Activated naive CD8-positive, alpha-beta T cell treated with anti-CD3 and anti-CD28 coated beads, Interleukin-2, amount 10 ng/mL, durations not matched to agents 7 days and 5 days (primary cell): Measurements from ENCODE around the gene OSTM1. TPM values are rescaled to one million over a fixed set of nuclear protein-coding genes. Genes with fewer than 3 reads are reported as not detected.
A peak's percentile ranks its signal among the peaks of the same experiment; 100 is the strongest.

Experiments used
- ATAC-seq: fragments of 150-1000 bp; cut with Tn5 transposase; one replicate; pipeline ENCODE4 v1.10.0; 2021; ENCODE audit warnings: low read depth, moderate library complexity
- POLR2A ChIA-PET: fragments of 350-600 bp; sonication (Branson Sonifier 250); formaldehyde crosslinking; loops from one replicate; lab custom pipeline; 2021; ENCODE audit warnings: antibody characterized with exemption; lab: Charles Lee
- DNase-seq: peaks from one replicate; pipeline ENCODE4 v3.0.0; 2021
- H3K27ac Mint-ChIP-seq: one replicate; pipeline ENCODE4 v1.8.0; 2022; ENCODE audit warnings: mild to moderate bottlenecking, mixed read lengths
- H3K27me3 Mint-ChIP-seq: one replicate; pipeline ENCODE4 v1.8.0; 2022; ENCODE audit warnings: mild to moderate bottlenecking, moderate library complexity, mixed read lengths
- H3K36me3 Mint-ChIP-seq: one replicate; pipeline ENCODE4 v1.8.0; 2021; ENCODE audit warnings: mild to moderate bottlenecking, mixed read lengths
- H3K4me1 Mint-ChIP-seq: one replicate; pipeline ENCODE4 v1.8.0; 2021; ENCODE audit warnings: mixed read lengths
- H3K4me3 Mint-ChIP-seq: one replicate; pipeline ENCODE4 v1.8.0; 2022; ENCODE audit warnings: mild to moderate bottlenecking, moderate library complexity, mixed read lengths
- H3K9me3 Mint-ChIP-seq: one replicate; pipeline ENCODE4 v1.8.0; 2021; ENCODE audit warnings: mixed read lengths
- total RNA-seq, 2 experiments: library from RNA; stranded (reverse); gene quantifications; one replicate each; pipeline ENCODE4 v1.2.3, GENCODE V29; 2021

The OSTM1 gene, protein sequence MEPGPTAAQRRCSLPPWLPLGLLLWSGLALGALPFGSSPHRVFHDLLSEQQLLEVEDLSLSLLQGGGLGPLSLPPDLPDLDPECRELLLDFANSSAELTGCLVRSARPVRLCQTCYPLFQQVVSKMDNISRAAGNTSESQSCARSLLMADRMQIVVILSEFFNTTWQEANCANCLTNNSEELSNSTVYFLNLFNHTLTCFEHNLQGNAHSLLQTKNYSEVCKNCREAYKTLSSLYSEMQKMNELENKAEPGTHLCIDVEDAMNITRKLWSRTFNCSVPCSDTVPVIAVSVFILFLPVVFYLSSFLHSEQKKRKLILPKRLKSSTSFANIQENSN
- 10 to 100 TPM; 34.3 to 35.1 TPM for total RNA-seq

DNA sequence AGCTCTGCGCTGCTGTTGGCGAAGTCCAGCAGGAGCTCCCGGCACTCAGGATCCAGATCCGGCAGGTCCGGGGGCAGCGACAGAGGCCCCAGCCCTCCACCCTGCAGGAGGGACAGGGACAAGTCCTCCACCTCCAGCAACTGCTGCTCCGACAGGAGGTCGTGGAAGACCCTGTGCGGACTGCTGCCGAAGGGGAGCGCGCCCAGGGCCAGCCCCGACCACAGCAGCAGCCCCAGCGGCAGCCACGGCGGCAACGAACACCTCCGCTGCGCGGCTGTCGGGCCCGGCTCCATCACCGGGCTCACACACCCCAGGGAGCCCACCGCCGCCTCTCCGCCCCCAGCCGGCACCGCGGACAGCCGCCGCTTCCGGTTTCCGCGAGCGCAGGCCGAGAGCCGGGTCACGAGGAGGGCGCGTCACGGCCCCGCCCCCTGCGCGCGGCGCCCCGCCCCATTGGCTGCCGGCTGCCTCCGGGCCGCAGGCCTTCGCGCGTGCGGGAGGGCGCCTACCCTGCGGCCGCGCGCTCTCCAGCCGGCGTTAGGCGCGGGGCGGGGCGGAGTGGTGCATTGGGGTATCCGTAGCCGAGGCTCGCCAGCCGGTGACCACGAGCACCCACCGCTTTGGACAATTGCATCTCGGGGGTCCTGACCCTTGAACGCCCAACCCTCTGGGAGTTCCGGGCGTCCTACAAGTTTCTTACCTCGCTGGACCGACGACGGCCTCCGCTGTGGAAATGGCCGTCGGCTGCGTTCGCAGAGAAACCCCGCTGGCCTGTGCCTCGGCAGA is at the start of gene OSTM1:
Gene OSTM1, minus strand, starts transcription at position 383 of the 786 bp plus-strand sequence. Its CDS starts 90 bp downstream, at position 293.
- POLR2A ChIA-PET = interaction anchor here (0.7 to 0.9 kb wide), 2 partner anchors 118 to 125 kb away, joined by 3 read pairs; no protein-coding TSS in a partner anchor
- peak; percentile 95 for ATAC-seq
- H3K9me3 Mint-ChIP-seq = no peaks in the 10 kb centered on the region
- peak within 1 kb of the TSS; percentile 79 for H3K27ac Mint-ChIP-seq
- peak within 1 kb of the TSS; percentile 86 for H3K4me3 Mint-ChIP-seq
- DNase-seq = peak; percentile 99
- H3K4me1 Mint-ChIP-seq = peaks cover 20% of the 10 kb centered on the region
- H3K36me3 Mint-ChIP-seq = peaks cover 11% of the 10 kb centered on the region
- peaks cover 15% of the 10 kb centered on the region for H3K27me3 Mint-ChIP-seq

DNA sequence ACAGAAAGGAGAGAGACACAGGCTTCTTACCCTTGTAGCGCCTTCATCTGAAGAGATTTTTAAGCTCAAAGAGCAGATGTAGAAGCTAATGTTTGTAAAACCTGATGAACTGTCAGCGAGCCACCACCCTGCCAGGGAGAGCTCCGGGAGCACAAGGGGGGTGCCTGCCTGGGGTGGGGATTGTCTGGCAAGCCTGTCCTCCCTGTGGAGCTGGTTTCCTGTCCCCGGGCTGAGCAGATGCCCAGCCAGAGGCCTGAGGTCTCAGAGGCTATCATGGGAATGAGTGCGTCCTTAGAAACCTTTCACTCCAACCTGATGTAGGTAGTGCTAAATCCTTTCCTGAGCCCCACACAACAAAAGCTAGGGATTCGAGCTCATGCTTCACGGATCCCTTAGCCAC is 49.4 kb upstream of the OSTM1 start:
- H3K27me3 Mint-ChIP-seq = peaks cover 95% of the 10 kb centered on the region
- H3K9me3 Mint-ChIP-seq = no peaks in the 10 kb centered on the region
- no peak overlapping the region for H3K4me3 Mint-ChIP-seq
- peaks cover 14% of the 10 kb centered on the region for H3K4me1 Mint-ChIP-seq
- no peak for ATAC-seq
- POLR2A ChIA-PET = no interaction called here
- no peak overlapping the region for H3K27ac Mint-ChIP-seq
- no peak for DNase-seq
- H3K36me3 Mint-ChIP-seq = no peaks in the 10 kb centered on the region

DNA sequence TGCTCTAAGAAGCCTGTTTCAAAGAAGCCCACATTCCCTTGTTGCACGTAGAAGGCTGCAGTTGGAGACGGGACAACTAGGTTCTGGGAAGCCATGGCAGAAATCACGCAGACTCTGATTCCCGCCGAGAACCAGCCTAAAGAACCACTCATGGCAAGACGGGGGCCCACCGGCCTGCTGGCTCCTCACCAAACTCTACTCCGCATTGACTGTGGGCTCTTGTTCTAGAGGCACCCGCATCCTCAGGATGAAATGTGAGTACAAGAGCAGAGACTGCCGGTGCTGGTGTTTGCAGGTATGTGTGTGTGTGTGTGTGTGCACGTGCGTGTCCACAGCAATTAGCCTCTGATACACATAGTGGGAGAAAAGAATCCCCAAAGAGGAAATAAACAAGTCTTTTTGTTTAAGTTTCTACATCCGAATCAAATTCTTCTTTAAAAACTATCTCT is 49.0 kb upstream of the OSTM1 start:
- H3K36me3 Mint-ChIP-seq = no peaks in the 10 kb centered on the region
- no peak for ATAC-seq
- H3K4me3 Mint-ChIP-seq = no peak overlapping the region
- no peak for DNase-seq
- no peak overlapping the region for H3K27ac Mint-ChIP-seq
- POLR2A ChIA-PET = no interaction called here
- H3K9me3 Mint-ChIP-seq = no peaks in the 10 kb centered on the region
- peaks cover 18% of the 10 kb centered on the region for H3K4me1 Mint-ChIP-seq
- peaks cover 96% of the 10 kb centered on the region for H3K27me3 Mint-ChIP-seq

DNA sequence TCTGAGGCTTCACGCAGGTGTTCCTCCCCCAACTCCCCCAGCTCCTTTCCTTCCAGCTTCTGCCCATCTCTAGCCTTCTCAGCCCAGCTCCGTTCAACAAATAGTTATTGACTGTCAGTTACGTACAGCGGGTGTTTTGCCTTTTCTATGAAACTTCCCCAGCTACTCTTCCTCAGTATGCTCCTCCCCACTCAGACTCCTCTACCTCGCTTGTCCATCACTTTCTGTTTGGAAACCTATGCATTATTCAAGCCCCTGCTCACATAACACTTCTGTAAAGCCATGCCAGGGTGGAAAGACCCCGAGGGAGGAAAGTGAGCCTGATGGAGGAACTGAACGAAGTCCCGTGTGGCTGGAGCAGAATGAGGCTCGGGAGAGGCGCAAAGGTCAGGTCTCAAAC is 47.1 kb upstream of the OSTM1 start:
- POLR2A ChIA-PET = no interaction called here
- H3K27ac Mint-ChIP-seq = no peak overlapping the region
- no peaks in the 10 kb centered on the region for H3K9me3 Mint-ChIP-seq

DNA sequence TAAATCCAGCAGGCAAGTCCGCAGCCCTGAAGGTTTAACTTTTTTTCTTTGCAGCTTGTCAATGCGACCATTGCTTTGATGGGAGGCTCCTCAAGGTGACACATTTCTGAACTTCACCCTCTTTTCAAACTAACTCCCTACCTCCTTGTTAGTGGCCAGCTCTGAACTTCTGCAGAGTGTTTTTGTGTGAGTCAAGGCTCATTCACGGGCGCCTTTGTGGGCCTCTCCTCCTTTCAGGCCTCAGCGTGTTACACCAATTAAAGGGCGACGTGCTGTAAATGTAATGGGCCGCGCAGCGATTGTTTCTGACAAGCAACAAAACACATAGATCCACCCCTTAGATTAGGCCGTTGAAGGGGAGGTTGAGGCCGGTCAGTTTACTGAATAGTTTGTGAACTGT is 45.8 kb upstream of the OSTM1 start:
- peaks cover 27% of the 10 kb centered on the region for H3K4me1 Mint-ChIP-seq
- no peak overlapping the region for H3K4me3 Mint-ChIP-seq
- peaks cover 93% of the 10 kb centered on the region for H3K27me3 Mint-ChIP-seq
- no peak overlapping the region for H3K27ac Mint-ChIP-seq
- no peaks in the 10 kb centered on the region for H3K36me3 Mint-ChIP-seq
- DNase-seq (no peak), ATAC-seq (no peak)
- H3K9me3 Mint-ChIP-seq = no peaks in the 10 kb centered on the region
- POLR2A ChIA-PET = no interaction called here

More for the DNA sequence above, 47.1 kb upstream of the OSTM1 start:
- H3K27me3 Mint-ChIP-seq = peaks cover 93% of the 10 kb centered on the region
- H3K36me3 Mint-ChIP-seq = no peaks in the 10 kb centered on the region
- H3K4me3 Mint-ChIP-seq = no peak overlapping the region
- no peak for ATAC-seq
- H3K4me1 Mint-ChIP-seq = peaks cover 22% of the 10 kb centered on the region
- no peak for DNase-seq

DNA sequence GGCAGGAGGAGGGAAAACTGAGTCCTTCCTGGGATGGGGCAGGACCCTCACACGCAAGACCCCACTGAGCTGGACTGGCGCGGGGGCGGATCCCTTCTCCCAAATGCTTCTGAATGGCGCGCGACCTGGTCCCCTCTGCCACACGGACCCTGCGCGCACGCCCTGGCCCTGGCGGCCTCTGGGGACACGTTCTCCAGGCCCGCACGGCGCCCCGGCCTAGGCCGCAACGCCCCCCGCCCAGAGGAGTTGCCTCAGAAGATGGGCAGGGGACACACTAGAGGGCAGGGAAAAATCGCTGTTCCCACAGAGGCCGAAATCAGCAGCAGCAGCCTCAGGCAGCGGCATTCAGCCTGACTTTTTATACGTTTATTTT is 45.2 kb upstream of the OSTM1 start:
- H3K27ac Mint-ChIP-seq = no peak overlapping the region

DNA sequence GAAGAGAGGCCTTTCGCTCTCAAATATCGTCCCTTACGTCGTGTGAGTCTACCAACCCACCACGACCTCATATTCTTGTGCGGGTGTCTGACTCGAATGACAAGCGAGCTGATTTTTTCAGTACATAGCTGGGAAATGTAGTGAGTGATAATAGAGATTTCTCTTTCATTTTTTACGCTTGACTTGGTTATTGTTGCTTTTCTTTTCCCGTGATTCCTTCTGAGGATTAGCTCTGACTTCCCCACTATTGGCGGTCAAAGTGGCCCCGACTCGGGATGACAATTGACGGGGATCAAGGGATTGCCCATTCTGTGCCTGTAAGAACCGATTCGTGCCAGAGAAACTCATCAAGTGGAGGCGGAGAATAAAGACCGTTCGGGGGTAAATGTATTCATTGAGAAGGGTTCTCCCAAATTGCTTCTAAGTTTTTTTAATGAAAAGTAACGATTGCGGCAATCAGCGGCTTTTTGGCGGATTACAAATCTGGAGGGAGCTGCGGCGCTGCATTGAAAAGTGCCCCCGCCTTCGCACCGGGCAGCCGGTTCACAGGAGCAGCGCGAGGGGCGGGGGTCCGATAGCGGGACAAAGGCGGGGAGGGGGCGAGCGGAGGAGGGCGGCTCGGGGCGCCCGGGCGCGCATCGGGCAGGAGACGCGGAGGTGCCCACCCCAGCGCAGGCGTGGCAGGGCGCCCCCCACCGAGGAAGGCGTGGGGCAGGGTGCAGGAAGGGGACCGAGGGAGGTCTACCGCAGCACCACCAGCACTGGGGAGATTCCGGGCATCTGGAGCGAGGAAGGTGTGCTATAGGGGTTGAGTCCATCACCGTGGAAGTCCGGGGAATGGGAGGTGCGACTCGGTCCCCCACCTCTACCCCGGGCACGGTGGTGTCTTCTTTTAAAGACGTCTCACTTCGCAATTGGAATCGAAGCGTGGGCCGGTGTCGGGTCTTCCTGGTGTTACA is 44.5 kb upstream of the OSTM1 start:
- Mint-ChIP-seq H3K36me3 (no peaks in the 10 kb centered on the region), H3K27me3 (peaks cover 93% of the 10 kb centered on the region), H3K9me3 (no peaks in the 10 kb centered on the region), H3K27ac (peak overlapping the region; percentile 16), H3K4me1 (peaks cover 36% of the 10 kb centered on the region), H3K4me3 (peak overlapping the region; percentile 94)
- POLR2A ChIA-PET = interaction anchor here (1.1 kb wide), 1 partner anchor 142 kb away, joined by 4 read pairs; the partner anchor contains the start of gene SNX3
- ATAC-seq = no peak
- peak; percentile 50 for DNase-seq

More for the DNA sequence above, 45.2 kb upstream of the OSTM1 start:
- ATAC-seq (no peak), DNase-seq (no peak)
- peaks cover 32% of the 10 kb centered on the region for H3K4me1 Mint-ChIP-seq
- no peaks in the 10 kb centered on the region for H3K9me3 Mint-ChIP-seq
- POLR2A ChIA-PET = no interaction called here
- H3K4me3 Mint-ChIP-seq = peak overlapping the region; percentile 94
- no peaks in the 10 kb centered on the region for H3K36me3 Mint-ChIP-seq
- peaks cover 93% of the 10 kb centered on the region for H3K27me3 Mint-ChIP-seq

DNA sequence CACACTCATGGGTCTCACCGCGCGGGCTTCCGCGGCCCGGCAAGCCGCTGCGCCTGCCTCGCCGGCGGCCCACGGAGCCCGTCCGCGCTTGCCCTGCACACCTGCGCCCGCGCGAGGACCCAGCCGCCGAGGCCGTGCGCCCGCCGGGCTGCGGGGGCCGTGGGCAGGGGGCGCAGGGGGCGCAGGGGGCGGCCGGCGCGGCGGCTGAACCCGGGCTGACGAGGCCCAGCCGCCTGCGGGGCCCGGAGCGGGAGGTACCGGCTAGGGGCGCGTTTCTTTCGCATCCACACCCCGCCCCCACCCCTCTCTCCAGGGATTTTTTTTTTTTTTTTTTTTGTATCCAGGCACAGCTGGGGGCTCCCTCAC is 43.8 kb upstream of the OSTM1 start:
- peak overlapping the region; percentile 94 for H3K4me3 Mint-ChIP-seq
- peak; percentile 24 for ATAC-seq
- no peaks in the 10 kb centered on the region for H3K36me3 Mint-ChIP-seq
- no peak overlapping the region for H3K27ac Mint-ChIP-seq
- DNase-seq = peak; percentile 47
- H3K9me3 Mint-ChIP-seq = no peaks in the 10 kb centered on the region
- H3K4me1 Mint-ChIP-seq = peaks cover 42% of the 10 kb centered on the region
- H3K27me3 Mint-ChIP-seq = peaks cover 92% of the 10 kb centered on the region
- POLR2A ChIA-PET = interaction anchor here (1.1 kb wide), 1 partner anchor 143 kb away, joined by 4 read pairs; the partner anchor contains the start of gene SNX3

DNA sequence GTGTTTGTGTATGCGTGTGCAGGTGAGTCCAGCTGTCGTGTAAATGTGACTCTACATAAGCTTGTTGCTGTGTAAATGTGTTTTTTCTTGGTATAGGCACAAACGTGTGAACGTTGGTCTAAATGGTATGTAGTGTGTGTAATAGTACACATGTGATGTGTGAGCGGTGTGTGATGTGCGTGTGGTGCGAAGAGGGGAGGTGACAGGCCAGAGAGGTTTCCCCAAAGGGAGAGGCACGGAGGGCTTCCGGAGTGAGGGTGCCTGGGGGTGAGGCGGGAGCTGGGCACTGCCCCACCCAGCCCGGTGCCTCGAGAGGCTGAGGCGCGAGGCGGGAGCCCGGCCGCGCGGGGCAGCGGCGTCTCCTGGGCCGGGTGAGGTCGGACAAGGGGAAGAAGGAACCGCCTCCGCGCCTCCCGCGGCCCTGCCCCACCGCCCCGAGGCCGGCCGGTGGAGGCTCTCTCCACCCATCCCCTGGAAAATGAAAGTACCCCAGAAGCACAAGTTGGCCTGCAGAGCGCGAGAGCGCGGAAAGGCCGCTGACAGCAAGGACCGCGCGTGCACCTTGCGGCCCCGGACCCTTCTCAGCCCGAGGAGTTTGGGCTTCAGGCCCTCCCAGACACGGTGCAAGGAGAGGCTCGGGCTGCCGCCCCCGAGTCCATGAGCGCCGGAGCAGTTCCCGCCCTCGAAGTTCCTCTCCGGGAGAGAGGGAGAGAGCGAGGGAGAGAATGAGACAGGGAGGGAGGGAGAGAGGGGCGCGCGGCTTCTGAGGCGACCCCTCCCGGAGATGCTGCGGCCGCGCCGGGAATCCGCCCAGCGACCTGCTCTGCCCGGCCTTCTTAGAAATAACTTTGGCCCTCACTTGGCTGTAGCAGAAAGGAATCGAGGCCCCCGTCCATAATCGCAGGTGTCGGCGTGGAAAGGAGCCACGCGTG is 43.2 kb upstream of the OSTM1 start:
- POLR2A ChIA-PET = no interaction called here
- peak overlapping the region; percentile 91 for H3K4me3 Mint-ChIP-seq
- peaks cover 92% of the 10 kb centered on the region for H3K27me3 Mint-ChIP-seq
- no peaks in the 10 kb centered on the region for H3K9me3 Mint-ChIP-seq
- peak; percentile 54 for ATAC-seq
- H3K27ac Mint-ChIP-seq = peak overlapping the region; percentile 49
- DNase-seq = peak; percentile 69
- H3K4me1 Mint-ChIP-seq = peaks cover 43% of the 10 kb centered on the region
- H3K36me3 Mint-ChIP-seq = no peaks in the 10 kb centered on the region

DNA sequence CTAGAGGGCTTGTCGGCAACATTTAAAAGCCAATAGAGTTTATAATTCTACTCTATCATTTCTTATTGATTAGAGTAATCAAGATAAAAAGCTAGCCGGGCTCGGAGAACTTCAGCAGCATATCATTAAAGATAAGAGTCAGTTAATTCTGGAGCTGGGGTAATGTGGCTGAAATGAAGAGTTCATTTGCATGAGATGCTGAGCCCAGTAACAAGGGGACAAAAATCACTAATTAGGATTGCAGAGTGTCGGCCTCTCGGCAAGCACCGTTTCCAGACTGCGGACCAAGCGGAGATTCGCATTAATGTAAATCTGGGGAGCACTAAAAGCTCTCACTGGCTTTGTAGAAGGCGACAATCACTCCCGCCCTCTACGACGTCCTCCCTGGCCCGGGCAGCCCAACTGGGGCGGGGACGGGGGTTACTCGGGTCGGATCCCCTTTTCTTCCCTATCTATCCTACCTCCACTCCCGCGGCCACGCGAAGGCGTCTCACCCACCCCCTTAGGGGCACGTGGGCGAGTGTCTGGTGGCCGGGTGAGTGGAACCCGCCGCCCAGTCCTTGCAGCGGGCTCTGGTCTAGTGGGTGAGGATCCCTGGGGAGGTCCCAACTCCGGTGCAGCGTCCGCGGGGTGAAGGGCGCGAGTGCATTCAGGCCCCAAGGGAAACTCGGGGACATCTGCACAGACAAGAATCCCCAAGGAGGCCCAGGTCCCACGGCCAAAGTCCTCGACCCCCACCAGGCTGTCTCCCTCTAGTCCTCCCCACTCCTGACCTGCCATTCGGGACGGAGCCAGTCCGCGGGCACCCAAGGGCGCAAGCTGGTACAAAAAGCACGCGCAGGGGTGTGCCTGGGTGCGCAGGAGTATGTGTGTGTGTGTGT is 42.2 kb upstream of the OSTM1 start:
- H3K4me3 Mint-ChIP-seq = peak overlapping the region; percentile 91
- no peaks in the 10 kb centered on the region for H3K36me3 Mint-ChIP-seq
- peak overlapping the region; percentile 49 for H3K27ac Mint-ChIP-seq
- ATAC-seq = no peak
- peak; percentile 46 for DNase-seq
- H3K27me3 Mint-ChIP-seq = peaks cover 92% of the 10 kb centered on the region
- H3K9me3 Mint-ChIP-seq = no peaks in the 10 kb centered on the region
- H3K4me1 Mint-ChIP-seq = peaks cover 43% of the 10 kb centered on the region
- POLR2A ChIA-PET = no interaction called here

DNA sequence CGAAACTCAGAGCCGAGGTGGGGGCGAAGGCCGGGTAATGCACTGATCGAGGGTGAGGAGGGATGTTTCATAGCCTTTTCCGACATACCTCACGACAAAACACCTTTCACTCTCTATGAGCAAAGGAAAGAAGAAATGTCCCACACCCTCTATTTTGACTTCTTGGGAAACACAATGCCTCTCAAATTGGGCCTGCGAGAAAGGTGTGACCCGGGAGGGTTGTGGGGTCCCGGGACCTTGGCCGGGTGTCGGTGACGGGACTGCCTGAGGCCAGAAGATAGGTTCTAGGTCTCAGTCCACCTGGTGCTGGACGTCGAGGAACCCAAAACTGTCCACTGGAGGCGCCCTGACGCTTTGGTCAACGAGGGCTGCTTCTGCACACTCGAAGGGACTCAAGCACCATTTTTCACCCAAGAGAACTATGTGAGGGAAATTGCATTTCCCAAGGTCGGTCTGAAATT is 41.1 kb upstream of the OSTM1 start:
- ATAC-seq (no peak), DNase-seq (peak; percentile 43)
- POLR2A ChIA-PET = no interaction called here
- Mint-ChIP-seq H3K27ac (no peak overlapping the region), H3K27me3 (peaks cover 91% of the 10 kb centered on the region), H3K4me1 (peaks cover 38% of the 10 kb centered on the region), H3K36me3 (no peaks in the 10 kb centered on the region), H3K4me3 (peak overlapping the region; percentile 71), H3K9me3 (no peaks in the 10 kb centered on the region)
